ENCODE measurements around the gene COMTD1. TPM values are rescaled to one million over a fixed set of nuclear protein-coding genes. Genes with fewer than 3 reads are reported as not detected.
A peak's percentile ranks its signal among the peaks of the same experiment; 100 is the strongest.

COMTD1 gene
- total and polyA plus RNA-seq, 7 experiments from 2014 or later = 8.8 to 29.2 (median 14.8) TPM

- Mint-ChIP-seq H3K36me3 (peaks cover 0 to 4% (median 0%) of the 10 kb centered on the region in 5 donors), H3K4me1 (peaks cover 0 to 12% (median 7%) of the 10 kb centered on the region in 7 donors), H3K4me3 (peak overlapping the region in 1 of 10 donors; percentile 11), H3K27ac (peak overlapping the region; percentile 58 to 98 (median 90)), H3K27me3 (no peaks in the 10 kb centered on the region), H3K9me3 (no peaks in the 10 kb centered on the region)
- Histone ChIP-seq H3K4me3 (ENCODE audit: low read length) (no peak overlapping the region), H3K9me3 (ENCODE audit: control insufficient read depth in 2 of 3, low read length in 3 of 3) (no peaks in the 10 kb centered on the region), H3K36me3 (ENCODE audit: control insufficient read depth in 2 of 3, insufficient read depth in 3 of 3, low read length in 3 of 3) (peaks cover 0 to under 1% (median 0%) of the 10 kb centered on the region in 3 experiments), H3K4me1 (ENCODE audit: control insufficient read depth in 2 of 2, insufficient read depth in 2 of 2, low read length in 2 of 2) (peaks cover 4 to 5% of the 10 kb centered on the region in 2 donors), H3K27me3 (ENCODE audit: control insufficient read depth in 2 of 2, insufficient read depth in 2 of 2, low read length in 2 of 2) (no peaks in the 10 kb centered on the region), H3K27ac (ENCODE audit: low read depth, low read length) (peak overlapping the region; percentile 59)
- peak; percentile 33 to 84 (median 77) for DNase-seq
- ATAC-seq = peak; percentile 94
- CTCF ChIA-PET = interaction anchor here (0.5 to 12.6 kb wide), 20 partner anchors 8 to 1541 kb away, joined by 3 to 183 read pairs (median 4); partner anchors contain the start of genes COMTD1, SAMD8 and VDAC2
- intact Hi-C loops (cut with micrococcal nuclease) = loop anchor here (1.0 to 2.0 kb wide), 6 partner anchors 22 to 362 kb away; partner anchors contain the start of genes VDAC2 (in 2 of the 2), KAT6B (in 1 of the 2) and SAMD8 (in 1 of the 2)
- POLR2A ChIA-PET = interaction anchor here (0.5 to 2.5 kb wide), 9 partner anchors 16 to 77 kb away, joined by 3 to 32 read pairs (median 4); partner anchors contain the start of genes COMTD1, SAMD8 and VDAC2
These were observed 47.8 kb downstream of the COMTD1 start for GRCh38 chr10:75187961-75188426.

GRCh38 chr10:75186310-75186709 is 49.4 kb downstream of the COMTD1 start:
- DNase-seq (no peak), ATAC-seq (no peak)
- peaks cover 0 to 5% (median 0%) of the 10 kb centered on the region in 3 experiments for H3K36me3 ChIP-seq (ENCODE audit: control insufficient read depth in 2 of 3, insufficient read depth in 3 of 3, low read length in 3 of 3)
- Mint-ChIP-seq H3K36me3 (peaks cover 0 to 4% (median 0%) of the 10 kb centered on the region in 5 donors), H3K9me3 (no peaks in the 10 kb centered on the region), H3K27me3 (no peaks in the 10 kb centered on the region), H3K27ac (peak overlapping the region in 5 of 9 donors; percentile 19 to 72 (median 56)), H3K4me3 (no peak overlapping the region), H3K4me1 (peaks cover 0 to 12% (median 7%) of the 10 kb centered on the region in 7 donors)
- intact Hi-C loops (cut with micrococcal nuclease) = no loop called here
- CTCF ChIA-PET = interaction anchor here (0.6 to 12.6 kb wide), 5 partner anchors 12 to 88 kb away, joined by 3 to 183 read pairs (median 3); partner anchors contain the start of gene COMTD1
- no peak overlapping the region for H3K4me3 ChIP-seq (ENCODE audit: low read length)
- no peaks in the 10 kb centered on the region for H3K27me3 ChIP-seq (ENCODE audit: control insufficient read depth in 2 of 2, insufficient read depth in 2 of 2, low read length in 2 of 2)
- POLR2A ChIA-PET = interaction anchor here (0.6 to 2.5 kb wide), 4 partner anchors 13 to 50 kb away, joined by 3 to 32 read pairs (median 6); partner anchors contain the start of genes COMTD1 and VDAC2
- H3K9me3 ChIP-seq (ENCODE audit: control insufficient read depth in 2 of 3, low read length in 3 of 3) = no peaks in the 10 kb centered on the region
- H3K4me1 ChIP-seq (ENCODE audit: control insufficient read depth in 2 of 2, insufficient read depth in 2 of 2, low read length in 2 of 2) = peaks cover 4 to 5% of the 10 kb centered on the region in 2 donors
- no peak overlapping the region for H3K27ac ChIP-seq (ENCODE audit: low read depth, low read length)

Other genes starting within 250 kb of the COMTD1 start
- 10 to 100 TPM; 14.8 to 31.7 (median 17.5) TPM for gene SAMD8, start 124.3 kb downstream of the COMTD1 start, total RNA-seq
- 1 to 10 TPM; 4.5 to 5.5 TPM for gene SAMD8, start 124.3 kb downstream of the COMTD1 start, polyA plus RNA-seq
- gene VDAC2, start 25.2 kb downstream of the COMTD1 start, total RNA-seq = 100 to 1,000 TPM in 3 of 5 experiments, 10 to 100 TPM in 2; 82.8 to 138 (median 121) TPM
- gene VDAC2, start 25.2 kb downstream of the COMTD1 start, polyA plus RNA-seq = 100 to 1,000 TPM; 170 to 193 TPM
- gene ZNF503, start 165.8 kb upstream of the COMTD1 start, total RNA-seq = 1 to 10 TPM in 1 of 5 experiments, under 1 TPM in 3, not detected in 1; 0.07 to 3.6 (median 0.54) TPM
- not detected for gene ZNF503, start 165.8 kb upstream of the COMTD1 start, polyA plus RNA-seq
- 10 to 100 TPM in 1 of 5 experiments, 1 to 10 TPM in 1, under 1 TPM in 1, not detected in 2; 0.57 to 14.9 (median 3.0) TPM for gene LRMDA, start 195.7 kb upstream of the COMTD1 start, total RNA-seq
- gene LRMDA, start 195.7 kb upstream of the COMTD1 start, polyA plus RNA-seq = not detected